ENCODE data around the gene GABRB2.

- TF ChIP-seq CTCF (IDR thresholded peaks at IDR 0.05) (no peak), POLR2A (IDR thresholded peaks at IDR 0.05) (no peak)
Measured at GRCh38 chr5:161265006-161265405, 281.5 kb downstream of the GABRB2 start.

All from Peyer's patch (tissue), 4 donors.